ENCODE measurements around the gene AMZ2.
"Not testable (repeated sequence)": the region's sequence is repeated elsewhere in the genome, so short reads cannot be mapped to it uniquely, and the experiment has no call there.

Gene AMZ2

GRCh38 chr17:68220786-68221185 is 27.1 kb upstream of the AMZ2 start:
- not testable (repeated sequence) for DNase-seq

DNA sequence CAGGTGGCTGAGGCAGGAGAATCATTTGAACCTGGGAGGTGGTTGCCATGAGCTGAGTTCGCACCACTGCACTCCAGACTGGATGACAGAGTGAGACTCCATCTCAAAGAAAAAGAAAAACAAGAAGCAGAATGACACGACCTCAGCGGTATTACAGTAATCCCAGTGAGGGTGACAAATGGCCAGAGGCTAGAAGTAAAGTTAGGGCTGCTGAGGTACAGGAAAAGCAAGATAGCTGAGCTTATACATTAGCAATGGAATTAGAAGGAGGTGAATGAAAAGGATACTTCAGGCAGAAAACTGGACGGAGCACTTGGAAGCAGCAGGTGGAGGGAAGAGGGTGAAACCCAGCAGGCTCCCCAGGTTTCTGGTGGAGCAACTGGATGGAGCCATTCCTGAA is 26.1 kb upstream of the AMZ2 start:
- no peak for DNase-seq

GRCh38 chr17:68222606-68223005 is 25.2 kb upstream of the AMZ2 start:
- no peak for DNase-seq

DNA sequence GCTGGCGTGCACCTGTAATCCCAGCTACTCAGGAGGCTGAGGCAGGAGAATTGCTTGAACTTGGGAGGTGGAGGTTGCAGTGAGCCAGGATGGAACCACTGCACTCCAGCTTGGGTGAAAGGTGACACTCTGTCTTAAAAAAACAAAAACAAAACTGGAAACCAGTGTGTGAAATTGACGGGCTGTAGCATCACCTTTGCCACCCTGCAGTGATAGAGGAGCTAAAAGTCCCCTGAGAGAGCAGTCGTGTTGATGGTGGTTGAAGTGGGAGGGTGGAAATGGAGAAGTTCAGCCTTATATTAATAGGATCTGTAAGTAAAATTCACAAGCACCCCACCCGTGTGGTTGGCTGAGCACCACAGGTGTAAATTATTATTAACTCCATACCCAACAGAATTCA is 22.8 kb upstream of the AMZ2 start:
- DNase-seq = not testable (repeated sequence)

GRCh38 chr17:68228039-68228680 is 19.7 kb upstream of the AMZ2 start:
- not testable (repeated sequence) for DNase-seq

DNA sequence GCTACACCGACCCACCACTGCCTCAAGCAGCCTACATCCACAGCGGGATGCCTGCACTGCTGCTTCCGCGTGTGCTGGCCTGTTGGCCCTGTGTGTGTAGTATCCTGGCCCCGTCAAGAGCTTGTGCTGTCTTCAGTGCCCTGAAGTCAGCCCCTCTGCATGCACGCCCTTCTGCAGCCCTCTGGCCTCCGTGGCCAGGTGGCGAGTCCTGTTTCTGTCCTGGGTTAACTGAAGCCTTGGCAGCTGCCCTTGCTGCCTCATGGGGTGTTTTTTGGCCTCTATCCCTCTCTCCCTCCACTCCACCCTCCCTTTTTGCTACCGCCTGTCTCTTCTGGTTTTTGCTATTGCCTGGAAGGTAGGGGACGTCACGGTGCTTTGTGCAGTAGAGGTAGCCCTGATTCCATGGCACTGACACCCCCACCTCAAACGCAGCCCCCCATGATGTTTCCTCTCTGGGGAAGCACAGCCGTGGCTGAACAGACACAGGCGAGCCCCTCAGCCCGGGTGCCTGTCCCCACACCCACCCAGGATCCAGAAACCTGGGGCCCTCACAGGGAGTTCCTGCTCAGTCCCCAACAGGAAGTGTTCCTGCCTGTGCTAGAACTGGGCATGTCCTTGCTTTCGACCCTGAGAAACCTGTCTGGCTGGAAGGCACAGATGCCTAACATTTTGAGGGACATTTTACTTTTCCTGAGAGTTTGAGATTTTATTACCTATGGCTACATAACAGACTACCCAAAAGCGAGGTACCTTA is 18.8 kb upstream of the AMZ2 start:
- no peak for DNase-seq

DNA sequence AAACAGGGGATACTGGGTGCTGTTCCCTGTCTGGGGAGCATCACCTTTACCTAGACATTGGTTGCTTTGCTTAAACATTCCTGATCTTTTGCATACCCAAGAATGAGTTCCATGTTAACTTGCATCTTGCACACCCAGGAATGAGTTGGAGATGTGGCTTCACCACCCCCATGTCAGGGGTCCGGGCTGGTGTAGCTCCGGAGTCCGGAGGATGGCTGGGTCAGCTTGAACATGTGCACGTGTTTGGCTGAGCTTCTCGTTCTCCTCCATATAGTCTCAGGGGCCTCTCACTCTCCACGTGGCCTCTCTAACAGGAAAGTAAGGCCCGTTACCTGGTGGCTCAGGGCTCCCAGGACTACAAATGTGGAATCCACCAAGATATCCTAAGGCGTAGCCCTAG is 18.2 kb upstream of the AMZ2 start:
- DNase-seq = no peak

- not testable (repeated sequence) for DNase-seq
These were observed 16.7 kb upstream of the AMZ2 start for GRCh38 chr17:68231131-68231530.

- DNase-seq = no peak
These were observed 16.3 kb upstream of the AMZ2 start for GRCh38 chr17:68231541-68231940.

DNA sequence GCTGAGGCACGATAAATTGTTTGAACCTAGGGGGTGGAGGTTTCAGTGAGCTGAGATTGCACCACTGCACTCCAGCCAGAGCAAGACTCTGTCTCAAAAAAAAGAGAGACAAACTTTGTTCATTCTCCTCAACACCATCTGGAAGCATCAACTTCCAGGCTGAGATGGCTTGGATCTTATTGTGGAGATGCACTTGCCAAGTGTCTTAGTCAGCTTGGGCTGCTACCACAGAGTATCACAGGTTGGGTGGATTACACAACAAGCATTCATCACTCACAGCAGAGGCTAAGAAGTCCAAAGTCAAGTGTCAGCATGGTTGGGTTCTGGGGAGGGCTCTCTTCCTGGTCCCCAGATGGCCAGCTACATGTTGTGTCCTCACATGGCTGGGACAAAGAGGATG is 15.1 kb upstream of the AMZ2 start:
- not testable (repeated sequence) for DNase-seq

GRCh38 chr17:68234726-68235335 is 13.0 kb upstream of the AMZ2 start:
- peak; percentile 37 for DNase-seq

DNA sequence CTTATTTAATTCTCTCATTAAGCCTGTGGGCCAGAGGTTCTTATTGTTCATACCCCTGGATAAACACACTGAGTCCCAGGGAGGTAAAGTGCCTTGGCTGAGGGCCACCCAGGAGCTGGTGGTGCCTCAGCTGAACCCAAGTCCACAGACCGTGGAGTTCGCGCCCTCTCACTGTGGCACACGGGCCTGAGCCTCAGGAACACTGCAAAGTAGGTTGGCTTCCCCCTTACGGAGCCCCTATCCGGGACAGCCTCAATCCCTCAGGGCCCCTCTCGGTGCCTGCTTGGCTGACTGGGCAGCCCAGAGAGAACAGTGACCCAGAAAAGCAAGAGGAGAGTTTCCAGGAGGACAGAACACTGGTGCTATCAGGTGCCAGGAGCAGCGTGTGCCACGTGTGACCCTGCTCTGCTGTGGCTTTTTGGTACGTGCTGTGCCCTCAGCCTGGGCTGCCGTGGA is 12.5 kb upstream of the AMZ2 start:
- peak; percentile 62 for DNase-seq

DNA sequence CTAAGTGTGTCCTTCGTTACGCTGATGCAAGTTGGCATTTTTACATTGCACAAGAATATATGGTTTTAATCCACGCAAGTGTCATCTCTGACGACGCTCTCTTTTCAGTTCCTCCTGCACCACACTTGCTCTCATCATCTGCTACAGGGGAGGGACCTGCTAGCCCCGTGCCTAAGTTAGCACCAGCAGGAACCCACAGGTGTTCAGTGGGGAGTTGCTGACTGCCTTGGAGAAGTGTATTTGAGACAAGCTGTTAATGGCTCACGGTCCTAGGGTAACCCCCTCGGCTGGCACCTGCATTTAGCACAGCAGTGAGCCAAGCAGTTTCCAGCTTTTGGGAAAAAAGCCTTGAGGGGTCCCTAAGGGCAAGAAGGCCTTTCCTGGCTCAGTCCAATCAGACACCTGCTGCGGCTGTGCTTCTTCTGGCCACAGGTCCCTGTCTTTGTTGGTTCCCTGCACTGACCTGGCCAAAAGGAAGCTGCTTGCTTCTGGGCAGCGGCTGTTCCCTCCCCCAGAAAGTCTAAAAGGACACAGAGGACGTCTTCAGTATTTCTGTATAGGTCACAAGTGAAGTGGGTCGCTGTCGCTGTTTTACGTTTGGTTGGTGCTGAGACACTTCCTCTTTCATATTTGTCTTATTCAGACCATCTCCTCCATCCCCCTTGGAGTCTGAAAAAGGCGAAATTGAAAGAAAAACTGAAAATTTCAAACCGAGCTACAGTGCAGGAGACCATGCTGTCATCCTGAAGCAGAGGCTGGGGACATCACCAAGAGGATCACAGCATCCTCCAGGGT is 10.3 kb upstream of the AMZ2 start:
- not testable (repeated sequence) for DNase-seq

- DNase-seq = no peak
These were observed 9.5 kb upstream of the AMZ2 start for GRCh38 chr17:68238164-68238870.

- no peak for DNase-seq
These were observed 9.0 kb upstream of the AMZ2 start for GRCh38 chr17:68238871-68239253.

- DNase-seq = no peak
These were observed 8.0 kb upstream of the AMZ2 start for GRCh38 chr17:68239632-68240366.

GRCh38 chr17:68246271-68247028 is 1.4 kb upstream of the AMZ2 start:
- DNase-seq = no peak

DNA sequence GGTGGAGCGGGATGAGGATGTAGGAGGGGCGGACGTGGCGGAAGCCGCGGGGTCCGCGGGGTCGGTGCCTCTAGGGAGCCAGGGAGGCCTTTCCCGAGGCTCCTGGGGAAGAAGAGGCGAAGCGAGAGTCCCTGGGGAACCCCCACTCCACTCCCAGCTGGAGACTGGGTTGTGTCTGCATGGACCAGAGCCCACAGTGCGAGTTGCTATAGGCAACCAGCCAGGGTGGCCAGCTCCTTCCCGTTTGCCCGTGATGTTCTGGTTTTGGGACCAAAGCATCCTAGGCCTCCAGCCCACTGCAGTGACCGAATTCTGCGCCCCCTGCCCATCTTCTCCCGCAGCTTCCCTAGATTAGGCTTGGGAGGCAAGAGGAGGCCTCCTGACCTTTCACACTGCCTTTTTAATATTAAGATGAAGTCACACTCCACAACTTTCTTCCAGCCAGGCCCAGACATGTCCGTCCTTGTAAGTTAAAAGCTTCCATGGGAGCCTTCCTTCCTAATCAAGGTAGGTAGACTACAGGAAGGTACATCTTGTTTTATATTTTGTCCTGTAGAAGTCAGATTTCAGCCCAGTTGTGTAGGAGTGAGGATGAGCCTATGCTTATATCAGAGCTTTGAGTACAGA is 469 bp downstream of the AMZ2 start:
- DNase-seq = no peak

DNA sequence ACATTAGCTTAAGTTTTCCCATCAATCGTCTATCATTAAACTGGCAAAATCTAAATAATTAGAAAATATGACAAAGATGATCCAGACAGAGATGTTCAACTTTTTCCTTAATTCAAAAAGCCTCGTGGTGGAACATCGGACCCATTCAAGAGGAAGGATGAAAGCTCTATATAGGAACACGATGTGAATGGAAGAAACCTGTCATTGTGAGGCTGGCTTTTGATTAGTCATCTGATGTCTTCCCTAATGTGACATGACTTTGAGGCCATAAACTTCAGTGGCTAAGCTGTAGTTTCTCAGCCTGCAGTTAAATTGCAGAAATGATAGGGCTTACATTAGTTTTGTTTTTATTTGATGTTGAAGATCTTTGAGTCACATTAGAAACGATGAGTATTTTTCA is 1.0 kb downstream of the AMZ2 start:
- DNase-seq = no peak

GRCh38 chr17:68249354-68249765 is 1.5 kb downstream of the AMZ2 start:
- DNase-seq = no peak

DNA sequence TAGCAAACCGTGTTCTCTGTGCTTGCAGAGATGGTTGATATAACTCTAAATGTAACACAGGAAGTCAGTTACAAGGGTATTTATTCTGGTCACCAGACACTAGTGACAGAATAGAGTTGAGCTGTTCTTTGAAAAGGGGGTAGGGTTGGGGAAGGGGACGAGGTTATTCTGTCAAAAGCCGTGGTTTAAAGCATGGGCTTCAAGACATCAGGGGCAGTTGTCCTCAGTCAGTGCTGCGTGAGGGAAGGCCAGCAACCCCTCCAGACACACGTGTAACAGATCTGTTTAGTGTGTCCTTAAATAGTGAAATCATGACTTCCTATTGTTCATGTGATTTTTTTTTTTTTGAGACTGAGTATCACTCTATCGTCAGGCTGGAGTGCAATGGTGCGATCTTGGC is 5.6 kb downstream of the AMZ2 start:
- DNase-seq = not testable (repeated sequence)
